Uterus (tissue), 4 donors: Measurements from ENCODE around the gene CST1. TPM values are rescaled to one million over a fixed set of nuclear protein-coding genes. Genes with fewer than 3 reads are reported as not detected.
"Not testable (repeated sequence)": the region's sequence is repeated elsewhere in the genome, so short reads cannot be mapped to it uniquely, and the experiment has no call there.

ENCODE experiments used
- DNase-seq, 2 donors: peaks; one replicate each; pipeline ENCODE4 v3.0.0-alpha.2; 2019 to 2020
- H3K27ac ChIP-seq, 2 donors: fragments of 200-600 bp; sonication (generic); 1 replicate in 1 of 2; 2 replicates in 1 of 2; pipeline ENCODE4 v1.5.1; 2016 to 2018
- H3K27me3 ChIP-seq, 2 donors: fragments of 200-600 bp; sonication (generic); one replicate each; pipeline ENCODE4 v1.5.1; 2018 to 2019; ENCODE audit warnings: control low read depth in 1 of 2
- H3K36me3 ChIP-seq, 2 donors: fragments of 200-600 bp; sonication (generic); one replicate each; pipeline ENCODE4 v1.5.1; 2019; ENCODE audit warnings: control low read depth in 1 of 2
- H3K4me1 ChIP-seq, 2 donors: fragments of 200-600 bp; sonication (generic); one replicate each; pipeline ENCODE4 v1.5.1; 2018 to 2019; ENCODE audit warnings: control low read depth in 1 of 2
- H3K4me3 ChIP-seq, 2 donors: fragments of 200-600 bp; sonication (generic); 1 replicate in 1 of 2; 2 replicates in 1 of 2; pipeline ENCODE4 v1.5.1; 2018 to 2019; ENCODE audit warnings: mild to moderate bottlenecking in 1 of 2
- H3K9me3 ChIP-seq, 2 donors: fragments of 200-600 bp; sonication (generic); one replicate each; pipeline ENCODE4 v1.5.1; 2019; ENCODE audit warnings: control low read depth in 1 of 2
- CTCF ChIP-seq, 4 experiments: fragments of 200-600 bp in 2 of 4; fragments of 450-650 bp in 2 of 4; sonication (generic) in 2 of 4; IDR thresholded peaks; one replicate each; pipeline ENCODE4 v1.5.1; 2016 to 2019; ENCODE audit warnings: antibody characterized with exemption in 4 of 4, mild to moderate bottlenecking in 2 of 4, moderate library complexity in 1 of 4
- POLR2A ChIP-seq, 2 donors: fragments of 450-650 bp; IDR thresholded peaks; one replicate each; pipeline ENCODE4 v1.6.1; 2016; ENCODE audit warnings: antibody characterized with exemption in 2 of 2, mild to moderate bottlenecking in 1 of 2, moderate library complexity in 1 of 2
- intact Hi-C: fragments of 100-400 bp; cut with DNase I; formaldehyde crosslinking; loops from one replicate; pipeline ENCODE4 v1.15.1; 2023; ENCODE audit warnings: low total_unique reads
- total RNA-seq, 4 donors: library from RNA; depleted of rRNA in 3 of 4; stranded (reverse); fragments of >200 nt in 3 of 4; gene quantifications; one replicate each; pipeline versions ENCODE4 v1.1.0 to v1.2.4, GENCODE V29; 2014 to 2023
- donor health status: DM: yes; HTN: yes; CAD: no.

CST1 gene
- not detected for total RNA-seq

- H3K4me1 ChIP-seq, H3K4me3 ChIP-seq, H3K27ac ChIP-seq, DNase-seq, H3K36me3 ChIP-seq, intact Hi-C loops, H3K9me3 ChIP-seq, H3K27me3 ChIP-seq: not testable (repeated sequence)
These were observed at the start of gene CST1 for GRCh38 chr20:23750786-23751185. Gene CST1, minus strand, starts transcription at chr20:23750935. Its CDS starts 69 bp downstream, at chr20:23750866.

- H3K27me3 ChIP-seq, H3K27ac ChIP-seq, H3K9me3 ChIP-seq, DNase-seq, intact Hi-C loops, H3K4me3 ChIP-seq, H3K36me3 ChIP-seq, H3K4me1 ChIP-seq: not testable (repeated sequence)
- TF ChIP-seq CTCF (IDR thresholded peaks at IDR 0.05): peak in 2 of 4 experiments; percentile 22 to 30
These were observed 48.6 kb upstream of the CST1 start for GRCh38 chr20:23799216-23799847.

GRCh38 chr20:23795526-23795925, 44.8 kb upstream of the CST1 start:
- Histone ChIP-seq H3K36me3 (no peaks in the 10 kb centered on the region), H3K27me3 (no peaks in the 10 kb centered on the region), H3K4me1 (no peaks in the 10 kb centered on the region), H3K9me3 (no peaks in the 10 kb centered on the region), H3K4me3 (no peak overlapping the region), H3K27ac (no peak overlapping the region)
- no peak for DNase-seq
- intact Hi-C loops: no loop called here
- TF ChIP-seq POLR2A (IDR thresholded peaks at IDR 0.05) (no peak), CTCF (IDR thresholded peaks at IDR 0.05) (no peak)

GRCh38 chr20:23794841-23795240, 44.1 kb upstream of the CST1 start:
- no peak overlapping the region for H3K4me3 ChIP-seq
- no peaks in the 10 kb centered on the region for H3K4me1 ChIP-seq
- DNase-seq: no peak
- no peaks in the 10 kb centered on the region for H3K9me3 ChIP-seq
- H3K27ac ChIP-seq: no peak overlapping the region
- H3K27me3 ChIP-seq: no peaks in the 10 kb centered on the region
- intact Hi-C loops: no loop called here
- H3K36me3 ChIP-seq: no peaks in the 10 kb centered on the region
- TF ChIP-seq POLR2A (IDR thresholded peaks at IDR 0.05) (no peak), CTCF (IDR thresholded peaks at IDR 0.05) (no peak)

GRCh38 chr20:23794065-23794464, 43.3 kb upstream of the CST1 start:
- no peaks in the 10 kb centered on the region for H3K27me3 ChIP-seq
- no peaks in the 10 kb centered on the region for H3K9me3 ChIP-seq
- H3K4me3 ChIP-seq: no peak overlapping the region
- DNase-seq: no peak
- H3K27ac ChIP-seq: no peak overlapping the region
- intact Hi-C loops: no loop called here
- TF ChIP-seq POLR2A (IDR thresholded peaks at IDR 0.05) (no peak), CTCF (IDR thresholded peaks at IDR 0.05) (no peak)
- no peaks in the 10 kb centered on the region for H3K36me3 ChIP-seq
- H3K4me1 ChIP-seq: no peaks in the 10 kb centered on the region

GRCh38 chr20:23783447-23783846, 32.7 kb upstream of the CST1 start:
- DNase-seq: no peak
- intact Hi-C loops: no loop called here
- Histone ChIP-seq H3K4me3 (no peak overlapping the region), H3K27me3 (no peaks in the 10 kb centered on the region), H3K36me3 (no peaks in the 10 kb centered on the region), H3K27ac (no peak overlapping the region), H3K9me3 (no peaks in the 10 kb centered on the region), H3K4me1 (no peaks in the 10 kb centered on the region)
- TF ChIP-seq CTCF (IDR thresholded peaks at IDR 0.05) (no peak), POLR2A (IDR thresholded peaks at IDR 0.05) (no peak)
